OCI-LY3 (cell line): ENCODE results near the gene DPF3.

ENCODE experiments used
- H2AFZ ChIP-seq: fragments of 200-600, 300-600 bp; shearing (Covaris generic); 2 replicates; pipeline ENCODE4 v1.6.0; 2014; ENCODE audit warnings: antibody characterized with exemption, low read depth, low read length
- H3K27ac ChIP-seq: fragments of 200-600, 300-600 bp; sonication (generic); 2 replicates; pipeline ENCODE4 v1.5.1; 2014; ENCODE audit warnings: mild to moderate bottlenecking, low read length, moderate library complexity, mixed read lengths
- H3K27me3 ChIP-seq: fragments of 200-600, 300-600 bp; sonication (generic); 2 replicates; pipeline ENCODE4 v1.6.1; 2014; ENCODE audit warnings: low read depth, low read length, mixed read lengths
- H3K36me3 ChIP-seq: fragments of 200-600, 300-600 bp; sonication (generic); replicated peaks from 2 replicates; pipeline ENCODE3; 2014; ENCODE audit warnings: low read depth, low read length, mixed read lengths
- H3K4me1 ChIP-seq: fragments of 300-600, 200-600 bp; sonication (generic); 2 replicates; pipeline ENCODE4 v1.6.1; 2014; ENCODE audit warnings: low read length, mixed read lengths
- H3K4me2 ChIP-seq: fragments of 200-600, 300-600 bp; sonication (generic); 2 replicates; pipeline ENCODE4 v1.6.1; 2014; ENCODE audit warnings: low read length, mixed read lengths
- H3K4me3 ChIP-seq: fragments of 300-600, 200-600 bp; sonication (generic); 2 replicates; pipeline ENCODE4 v1.5.1; 2014; ENCODE audit warnings: antibody characterized with exemption, mild to moderate bottlenecking, low read length, moderate library complexity
- H3K79me2 ChIP-seq: fragments of 300-600, 200-600 bp; shearing (Covaris generic); 2 replicates; pipeline ENCODE4 v1.6.1; 2014; ENCODE audit warnings: mild to moderate bottlenecking, low read length, mixed read lengths
- H3K9ac ChIP-seq: fragments of 300-600, 200-600 bp; shearing (Covaris generic); 2 replicates; pipeline ENCODE4 v1.6.0; 2014; ENCODE audit warnings: mild to moderate bottlenecking, low read length, moderate library complexity
- H3K9me3 ChIP-seq: fragments of 200-600, 300-600 bp; shearing (Covaris generic); 2 replicates; pipeline ENCODE4 v1.6.1; 2014; ENCODE audit warnings: low read length, mixed read lengths; ENCODE audit not compliant: insufficient read depth
- H4K20me1 ChIP-seq: fragments of 200-600, 300-600 bp; sonication (generic); 2 replicates; pipeline ENCODE4 v1.6.1; 2016; ENCODE audit warnings: low read length, mixed read lengths; ENCODE audit not compliant: insufficient read depth
- EZH2phosphoT487 ChIP-seq: fragments of 200-600 bp; shearing (Covaris generic); IDR thresholded peaks from 2 replicates; pipeline ENCODE4 v1.6.1; 2018; ENCODE audit warnings: antibody characterized with exemption, mixed run types, low read depth
- TF ChIP-seq, protein P1 (sequence below): fragments of 200-600, 300-600 bp; sonication (generic); IDR thresholded peaks from 2 replicates; pipeline ENCODE4 v1.5.1; 2014; ENCODE audit warnings: antibody characterized with exemption, low read length, low read depth

Gene DPF3

GRCh38 chr14:72664651-72665050, 229.2 kb downstream of the DPF3 start:
- no peak overlapping the region for H3K4me2 ChIP-seq
- no peak overlapping the region for H3K4me3 ChIP-seq
- H4K20me1 ChIP-seq, result no peaks in the 10 kb centered on the region
- TF ChIP-seq, protein P1, sequence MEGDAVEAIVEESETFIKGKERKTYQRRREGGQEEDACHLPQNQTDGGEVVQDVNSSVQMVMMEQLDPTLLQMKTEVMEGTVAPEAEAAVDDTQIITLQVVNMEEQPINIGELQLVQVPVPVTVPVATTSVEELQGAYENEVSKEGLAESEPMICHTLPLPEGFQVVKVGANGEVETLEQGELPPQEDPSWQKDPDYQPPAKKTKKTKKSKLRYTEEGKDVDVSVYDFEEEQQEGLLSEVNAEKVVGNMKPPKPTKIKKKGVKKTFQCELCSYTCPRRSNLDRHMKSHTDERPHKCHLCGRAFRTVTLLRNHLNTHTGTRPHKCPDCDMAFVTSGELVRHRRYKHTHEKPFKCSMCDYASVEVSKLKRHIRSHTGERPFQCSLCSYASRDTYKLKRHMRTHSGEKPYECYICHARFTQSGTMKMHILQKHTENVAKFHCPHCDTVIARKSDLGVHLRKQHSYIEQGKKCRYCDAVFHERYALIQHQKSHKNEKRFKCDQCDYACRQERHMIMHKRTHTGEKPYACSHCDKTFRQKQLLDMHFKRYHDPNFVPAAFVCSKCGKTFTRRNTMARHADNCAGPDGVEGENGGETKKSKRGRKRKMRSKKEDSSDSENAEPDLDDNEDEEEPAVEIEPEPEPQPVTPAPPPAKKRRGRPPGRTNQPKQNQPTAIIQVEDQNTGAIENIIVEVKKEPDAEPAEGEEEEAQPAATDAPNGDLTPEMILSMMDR, result no peak
- no peak for TF ChIP-seq EZH2phosphoT487
- H3K36me3 ChIP-seq, result peaks cover 9% of the 10 kb centered on the region
- no peak overlapping the region for H3K9ac ChIP-seq
- H3K4me1 ChIP-seq, result no peaks in the 10 kb centered on the region
- H3K9me3 ChIP-seq, result no peaks in the 10 kb centered on the region
- no peaks in the 10 kb centered on the region for H3K79me2 ChIP-seq
- no peak overlapping the region for H2AFZ ChIP-seq
- H3K27ac ChIP-seq, result no peak overlapping the region
- H3K27me3 ChIP-seq, result no peaks in the 10 kb centered on the region

GRCh38 chr14:72663956-72664650, 229.8 kb downstream of the DPF3 start:
- TF ChIP-seq, protein P1, result no peak
- TF ChIP-seq EZH2phosphoT487, result no peak
- Histone ChIP-seq H3K36me3 (peaks cover 6% of the 10 kb centered on the region), H4K20me1 (no peaks in the 10 kb centered on the region), H3K4me3 (no peak overlapping the region), H3K9ac (no peak overlapping the region), H3K4me2 (no peak overlapping the region), H3K27ac (no peak overlapping the region), H3K79me2 (no peaks in the 10 kb centered on the region), H2AFZ (no peak overlapping the region), H3K9me3 (no peaks in the 10 kb centered on the region), H3K4me1 (no peaks in the 10 kb centered on the region), H3K27me3 (no peaks in the 10 kb centered on the region)

DNA sequence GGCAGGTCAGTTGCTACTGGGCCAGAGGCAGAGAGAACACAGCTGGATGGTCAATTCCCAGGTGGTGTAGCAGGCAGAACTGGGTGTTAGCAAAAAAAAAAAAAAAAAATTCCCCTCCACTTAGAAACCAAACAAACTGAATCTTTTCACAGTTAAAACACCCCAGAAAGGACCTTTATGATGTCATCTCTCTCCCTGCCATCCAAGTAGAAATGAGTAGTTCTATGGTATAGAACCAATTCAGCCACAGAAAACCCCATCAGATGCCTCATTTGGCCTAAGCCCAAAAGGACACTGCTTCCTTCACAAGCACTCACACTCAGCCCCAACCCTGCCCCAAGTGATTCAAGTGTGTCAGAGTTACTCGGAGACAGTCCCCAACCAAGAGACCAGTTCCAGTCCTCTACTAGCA, 230.8 kb downstream of the DPF3 start:
- H4K20me1 ChIP-seq, result no peaks in the 10 kb centered on the region
- H3K4me3 ChIP-seq, result no peak overlapping the region
- no peaks in the 10 kb centered on the region for H3K4me1 ChIP-seq
- H3K36me3 ChIP-seq, result peaks cover 6% of the 10 kb centered on the region
- TF ChIP-seq, protein P1, result no peak
- no peak for TF ChIP-seq EZH2phosphoT487
- H3K79me2 ChIP-seq, result no peaks in the 10 kb centered on the region
- no peak overlapping the region for H3K27ac ChIP-seq
- no peak overlapping the region for H2AFZ ChIP-seq
- H3K9me3 ChIP-seq, result no peaks in the 10 kb centered on the region
- H3K4me2 ChIP-seq, result no peak overlapping the region
- H3K9ac ChIP-seq, result no peak overlapping the region
- no peaks in the 10 kb centered on the region for H3K27me3 ChIP-seq

DNA sequence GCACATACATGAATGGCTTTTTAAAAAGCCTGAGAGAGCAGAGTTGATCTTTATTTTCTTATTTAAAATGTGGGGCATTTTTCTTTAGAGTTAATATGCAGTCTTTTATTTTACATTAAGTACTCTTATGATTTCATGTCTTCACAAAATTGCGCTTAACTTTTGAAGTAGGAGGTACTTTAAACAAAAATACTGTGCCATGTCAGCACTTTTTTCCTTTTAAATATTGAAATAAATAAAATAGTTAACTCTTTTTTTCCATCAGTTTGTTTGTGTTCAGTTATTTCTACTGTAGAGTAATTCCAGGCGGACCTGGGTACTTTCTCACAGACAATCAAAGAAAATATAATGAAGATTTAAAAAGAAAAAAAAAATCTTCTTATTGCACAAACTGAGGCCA, 231.7 kb downstream of the DPF3 start:
- peaks cover 6% of the 10 kb centered on the region for H3K36me3 ChIP-seq

More for the DNA sequence above, 231.7 kb downstream of the DPF3 start:
- H3K9ac ChIP-seq, result no peak overlapping the region
- TF ChIP-seq EZH2phosphoT487, result no peak
- TF ChIP-seq, protein P1, result no peak
- H3K9me3 ChIP-seq, result no peaks in the 10 kb centered on the region
- H3K4me3 ChIP-seq, result no peak overlapping the region
- no peaks in the 10 kb centered on the region for H3K27me3 ChIP-seq
- no peak overlapping the region for H3K27ac ChIP-seq
- H3K4me1 ChIP-seq, result no peaks in the 10 kb centered on the region
- H2AFZ ChIP-seq, result no peak overlapping the region
- no peak overlapping the region for H3K4me2 ChIP-seq
- H4K20me1 ChIP-seq, result no peaks in the 10 kb centered on the region
- H3K79me2 ChIP-seq, result no peaks in the 10 kb centered on the region
